ENCODE results near the gene CBLC.

DNA sequence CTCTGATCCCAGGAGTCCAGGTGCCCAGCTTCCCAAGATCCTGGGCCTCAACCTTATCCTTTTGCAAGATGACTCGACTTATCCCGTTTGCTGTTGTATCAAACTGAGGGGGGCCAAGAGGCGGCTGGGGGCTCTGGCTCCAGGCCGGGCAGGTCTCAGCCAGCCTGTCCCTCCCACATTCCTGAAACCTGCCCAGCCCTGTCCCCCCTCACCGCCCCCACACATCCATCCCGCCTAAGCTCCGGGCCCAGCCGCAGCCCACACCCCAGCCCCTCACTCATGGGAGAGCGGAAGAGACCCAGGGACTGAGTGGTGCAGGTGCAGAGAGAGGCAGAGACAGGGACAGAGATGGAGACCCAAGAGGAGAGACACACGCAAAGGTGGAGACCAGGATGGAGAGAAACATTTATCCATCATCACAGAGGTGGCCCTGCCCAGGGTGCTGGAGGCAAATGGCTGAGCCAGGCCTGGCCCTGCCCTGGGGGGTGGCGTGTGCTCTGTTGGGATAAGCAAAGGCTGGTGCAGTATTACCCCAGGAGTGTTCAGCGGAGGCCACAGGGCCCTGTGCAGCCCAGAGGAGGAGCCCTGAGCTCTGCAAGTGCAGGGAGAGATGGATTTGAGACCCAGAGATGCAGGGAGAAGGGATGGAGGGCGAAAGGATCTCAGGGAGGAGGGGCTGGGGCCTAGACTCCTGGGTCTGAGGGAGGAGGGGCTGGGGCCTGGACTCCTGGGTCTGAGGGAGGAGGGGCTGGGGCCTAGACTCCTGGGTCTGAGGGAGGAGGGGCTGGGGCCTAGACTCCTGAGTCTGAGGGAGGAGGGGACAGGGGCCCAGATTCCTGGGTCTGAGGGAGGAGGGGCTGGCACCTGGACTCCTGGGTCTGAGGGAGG lies 32.8 kb downstream of the CBLC start:
- TF ChIP-seq EZH2 (IDR thresholded peaks at IDR 0.05; ENCODE audit: low read depth): no peak
- TF ChIP-seq, protein P1, sequence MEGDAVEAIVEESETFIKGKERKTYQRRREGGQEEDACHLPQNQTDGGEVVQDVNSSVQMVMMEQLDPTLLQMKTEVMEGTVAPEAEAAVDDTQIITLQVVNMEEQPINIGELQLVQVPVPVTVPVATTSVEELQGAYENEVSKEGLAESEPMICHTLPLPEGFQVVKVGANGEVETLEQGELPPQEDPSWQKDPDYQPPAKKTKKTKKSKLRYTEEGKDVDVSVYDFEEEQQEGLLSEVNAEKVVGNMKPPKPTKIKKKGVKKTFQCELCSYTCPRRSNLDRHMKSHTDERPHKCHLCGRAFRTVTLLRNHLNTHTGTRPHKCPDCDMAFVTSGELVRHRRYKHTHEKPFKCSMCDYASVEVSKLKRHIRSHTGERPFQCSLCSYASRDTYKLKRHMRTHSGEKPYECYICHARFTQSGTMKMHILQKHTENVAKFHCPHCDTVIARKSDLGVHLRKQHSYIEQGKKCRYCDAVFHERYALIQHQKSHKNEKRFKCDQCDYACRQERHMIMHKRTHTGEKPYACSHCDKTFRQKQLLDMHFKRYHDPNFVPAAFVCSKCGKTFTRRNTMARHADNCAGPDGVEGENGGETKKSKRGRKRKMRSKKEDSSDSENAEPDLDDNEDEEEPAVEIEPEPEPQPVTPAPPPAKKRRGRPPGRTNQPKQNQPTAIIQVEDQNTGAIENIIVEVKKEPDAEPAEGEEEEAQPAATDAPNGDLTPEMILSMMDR (conservative IDR thresholded peaks at IDR 0.05): no peak

All from PC-9 (cell line).